HG03103 (cell line): ENCODE measurements around the gene DPP10.

ENCODE experiments used
- ATAC-seq: cut with Tn5 transposase; IDR thresholded peaks from one replicate; pipeline ENCODE4 v1.9.1; 2021; ENCODE audit warnings: low read depth; ENCODE audit not compliant: unreplicated experiment

Gene DPP10

GRCh38 chr2:115609978-115610377 is 1167.5 kb downstream of the DPP10 start:
- no peak for ATAC-seq

- no peak for ATAC-seq
These were observed 1168.4 kb downstream of the DPP10 start for GRCh38 chr2:115610888-115611287.

GRCh38 chr2:115624332-115624731 is 1181.9 kb downstream of the DPP10 start:
- no peak for ATAC-seq

- no peak for ATAC-seq
These were observed 1192.1 kb downstream of the DPP10 start for GRCh38 chr2:115634578-115634977.

DNA sequence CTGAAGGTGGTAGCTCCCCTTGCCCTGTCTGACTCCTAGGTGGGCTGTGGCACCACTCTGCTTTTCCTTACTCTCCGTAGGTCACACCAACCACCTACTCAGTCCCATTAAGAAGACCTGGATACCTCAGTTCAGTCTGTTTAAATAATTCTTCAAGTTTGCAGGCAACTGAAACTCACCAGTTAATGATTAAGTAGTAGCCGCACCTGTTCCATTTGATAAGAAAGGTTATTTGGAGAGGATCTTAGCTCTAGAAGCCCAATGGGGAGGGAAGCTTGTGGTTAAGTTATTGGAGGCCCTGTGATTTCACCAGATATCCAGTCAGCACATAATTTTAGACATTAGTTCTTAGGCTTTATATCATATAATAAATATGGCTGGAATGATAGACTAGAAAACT is 1193.0 kb downstream of the DPP10 start:
- ATAC-seq: no peak

- ATAC-seq: no peak
These were observed 1207.3 kb downstream of the DPP10 start for GRCh38 chr2:115649731-115650130.

- ATAC-seq: no peak
These were observed 1208.4 kb downstream of the DPP10 start for GRCh38 chr2:115650827-115651226.

DNA sequence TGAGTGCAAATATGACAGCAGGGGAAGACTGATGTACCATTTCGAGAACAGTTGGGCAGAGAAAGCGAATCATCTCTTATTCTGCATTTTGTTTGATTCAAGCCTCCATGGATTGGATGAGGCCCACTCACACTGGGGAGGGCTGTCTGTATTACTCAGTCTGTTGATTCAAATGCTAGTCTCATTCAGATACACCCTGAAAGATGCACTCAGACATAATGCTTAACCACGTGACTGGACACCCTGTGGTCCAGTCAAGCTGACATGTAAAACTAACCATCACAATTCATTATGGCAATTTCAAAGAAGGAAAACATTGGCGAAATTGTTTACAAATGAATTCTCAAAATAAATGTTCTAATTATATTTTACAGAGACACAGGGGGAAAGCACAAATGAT is 1210.2 kb downstream of the DPP10 start:
- no peak for ATAC-seq

DNA sequence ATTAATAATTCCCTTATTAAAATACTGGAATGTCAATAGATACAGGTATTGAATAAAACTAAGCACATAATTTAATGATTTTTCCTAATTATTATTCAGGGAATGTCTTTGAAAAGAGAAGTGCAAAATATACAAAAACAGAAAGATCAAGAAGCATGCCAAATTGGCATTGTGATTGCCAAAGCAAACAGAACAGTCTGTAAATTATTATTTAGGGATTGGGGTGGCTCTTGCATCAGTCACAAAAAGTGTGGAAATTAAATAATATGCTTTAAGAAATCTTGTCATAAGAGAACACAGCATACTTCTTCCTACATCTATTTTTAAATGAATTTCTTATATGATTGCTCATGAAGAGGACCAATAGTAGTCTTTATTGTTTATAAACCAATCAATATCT is 1211.9 kb downstream of the DPP10 start:
- no peak for ATAC-seq

- no peak for ATAC-seq
These were observed 1235.7 kb downstream of the DPP10 start for GRCh38 chr2:115678129-115678528.

- ATAC-seq: no peak
These were observed 1241.9 kb downstream of the DPP10 start for GRCh38 chr2:115684345-115684744.

DNA sequence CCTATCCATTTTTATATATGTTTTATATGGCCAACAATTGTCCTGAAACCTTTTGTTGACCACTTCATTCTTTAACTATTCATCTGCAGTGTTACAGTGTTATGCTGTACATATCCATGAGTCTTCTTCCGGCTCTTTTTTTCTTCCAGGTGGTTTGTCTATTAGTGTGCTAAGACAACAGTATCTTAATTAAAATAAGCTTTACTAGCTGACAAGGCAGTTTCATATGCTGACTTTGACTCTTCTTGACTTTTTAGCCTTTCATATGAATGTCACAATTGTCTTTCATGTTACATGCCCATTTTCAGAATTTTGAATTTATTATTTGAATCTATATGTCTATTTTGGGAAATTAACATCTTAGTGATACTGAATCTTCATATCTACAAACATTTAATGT is 1249.0 kb downstream of the DPP10 start:
- ATAC-seq: no peak

DNA sequence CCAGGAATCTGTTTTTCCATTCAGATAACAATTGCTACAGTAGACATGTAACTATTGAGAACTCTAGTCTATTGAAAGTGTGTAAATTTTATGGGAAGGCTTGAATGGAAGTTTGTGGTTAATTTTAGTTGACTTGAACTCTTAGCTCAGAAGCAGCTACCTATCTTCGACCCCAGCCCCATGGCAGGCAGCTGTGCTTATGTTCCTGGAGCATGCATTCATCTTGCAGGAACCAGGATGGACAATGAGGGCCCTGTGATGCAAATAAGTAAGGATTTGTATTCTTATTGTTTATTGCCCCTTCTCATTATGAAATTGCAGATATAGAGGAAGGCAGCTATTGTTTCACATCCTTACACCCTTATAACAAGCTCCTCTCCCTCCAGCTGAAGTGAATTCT is 1252.2 kb downstream of the DPP10 start:
- no peak for ATAC-seq

GRCh38 chr2:115733190-115733775 is 1290.8 kb downstream of the DPP10 start:
- no peak for ATAC-seq

GRCh38 chr2:115738111-115738510 is 1295.7 kb downstream of the DPP10 start:
- ATAC-seq: no peak

GRCh38 chr2:115739574-115739973 is 1297.1 kb downstream of the DPP10 start:
- no peak for ATAC-seq

DNA sequence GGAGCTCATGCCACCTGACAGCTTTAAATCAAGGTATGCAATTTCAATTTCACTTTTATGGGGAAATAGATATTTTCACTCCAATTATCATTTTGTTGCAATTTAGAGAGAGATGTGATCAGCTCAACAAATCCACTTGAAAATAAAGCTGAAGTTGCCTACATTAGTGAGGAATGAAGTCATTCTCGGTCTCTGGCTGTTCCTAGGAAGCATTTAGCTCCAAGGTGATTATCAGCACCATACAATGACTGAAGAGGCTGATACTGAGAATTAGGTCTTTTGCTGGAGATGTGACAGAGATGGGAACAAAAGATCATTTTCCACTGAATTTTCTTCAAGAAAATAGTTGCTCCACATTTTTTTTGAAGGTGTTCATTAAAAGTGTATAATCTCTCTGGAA is 1303.7 kb downstream of the DPP10 start:
- ATAC-seq: no peak

GRCh38 chr2:115757286-115757685 is 1314.8 kb downstream of the DPP10 start:
- no peak for ATAC-seq

GRCh38 chr2:115763601-115764000 is 1321.2 kb downstream of the DPP10 start:
- ATAC-seq: no peak

DNA sequence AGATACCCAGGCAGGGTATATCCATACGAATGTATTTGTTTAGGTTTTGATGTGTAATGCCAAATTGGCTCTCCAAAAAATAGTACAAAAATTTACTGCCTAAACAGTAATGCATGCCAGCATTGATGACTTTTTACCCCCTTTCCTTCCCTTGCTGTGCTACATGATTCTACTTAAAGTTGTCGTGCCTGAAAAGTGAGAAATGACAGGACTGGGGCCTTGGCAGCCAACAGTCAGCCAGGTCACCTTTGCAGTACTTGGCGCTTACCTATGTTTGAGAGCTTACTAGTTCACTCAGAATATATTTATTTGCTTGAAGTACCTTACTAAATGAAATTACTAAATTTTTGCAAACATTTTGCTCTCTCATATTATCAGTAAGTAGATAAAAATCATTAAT is 1329.1 kb downstream of the DPP10 start:
- ATAC-seq: no peak

DNA sequence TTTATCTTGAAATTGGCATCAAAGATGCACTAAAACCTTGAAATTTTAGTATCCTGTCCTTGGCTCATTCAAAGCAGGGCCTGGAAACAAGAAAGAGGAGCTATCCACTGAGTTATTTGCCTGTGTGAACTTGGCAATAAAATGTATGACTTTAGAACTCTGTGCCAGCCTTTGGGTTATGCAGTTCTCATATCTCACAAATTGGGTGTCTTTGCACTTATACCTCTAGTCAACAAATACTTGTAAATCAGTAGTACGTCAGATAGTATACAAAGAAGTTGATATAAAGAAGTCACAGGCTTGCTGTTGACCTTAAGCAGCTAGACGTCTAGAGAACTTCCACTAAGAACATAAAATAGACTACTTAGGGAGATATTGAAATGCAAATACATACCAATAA is 1331.9 kb downstream of the DPP10 start:
- no peak for ATAC-seq

GRCh38 chr2:115779085-115779632 is 1336.7 kb downstream of the DPP10 start:
- ATAC-seq: no peak

DNA sequence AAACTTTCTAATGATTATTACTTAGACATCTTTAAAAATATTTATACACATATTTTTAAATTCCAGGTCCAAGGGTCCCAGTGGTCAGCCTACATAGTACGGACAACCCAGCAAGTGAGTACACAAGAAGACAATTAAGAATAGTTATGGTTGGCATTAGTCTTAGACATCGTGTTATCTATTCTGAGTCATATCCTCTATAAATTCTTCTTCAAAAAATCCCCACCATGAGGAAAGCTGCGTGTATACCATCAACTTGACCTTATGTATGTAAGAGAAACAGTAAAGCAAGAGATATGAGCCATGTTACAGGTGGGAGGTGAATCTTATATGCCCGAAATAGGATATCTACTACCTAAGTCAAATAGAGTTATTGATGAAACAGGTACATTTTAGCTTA is 1339.8 kb downstream of the DPP10 start:
- no peak for ATAC-seq
